Measurements from ENCODE around the gene RTP3.

The RTP3 gene

GRCh38 chr3:46469680-46470357 lies 28.0 kb upstream of the RTP3 start:
- no peak for DNase-seq (ENCODE audit: low spot score)

GRCh38 chr3:46470831-46471230 lies 26.9 kb upstream of the RTP3 start:
- DNase-seq (ENCODE audit: low spot score) = peak; percentile 41

GRCh38 chr3:46471371-46471914 lies 26.3 kb upstream of the RTP3 start:
- no peak for DNase-seq (ENCODE audit: low spot score)

GRCh38 chr3:46472736-46473135 lies 25.0 kb upstream of the RTP3 start:
- no peak for DNase-seq (ENCODE audit: low spot score)

- no peak for DNase-seq (ENCODE audit: low spot score)
These were observed 20.6 kb upstream of the RTP3 start for GRCh38 chr3:46477145-46477544.

GRCh38 chr3:46477756-46478155 lies 20.0 kb upstream of the RTP3 start:
- DNase-seq (ENCODE audit: low spot score) = no peak

- DNase-seq (ENCODE audit: low spot score) = no peak
These were observed 19.4 kb upstream of the RTP3 start for GRCh38 chr3:46478341-46478740.

GRCh38 chr3:46479021-46479420 lies 18.8 kb upstream of the RTP3 start:
- DNase-seq (ENCODE audit: low spot score) = no peak

- DNase-seq (ENCODE audit: low spot score) = no peak
These were observed 18.1 kb upstream of the RTP3 start for GRCh38 chr3:46479696-46480095.

- peak; percentile 80 for DNase-seq (ENCODE audit: low spot score)
These were observed 17.1 kb upstream of the RTP3 start for GRCh38 chr3:46480491-46481195.

- no peak for DNase-seq (ENCODE audit: low spot score)
These were observed 16.1 kb upstream of the RTP3 start for GRCh38 chr3:46481636-46482035.

- DNase-seq (ENCODE audit: low spot score) = no peak
These were observed 15.0 kb upstream of the RTP3 start for GRCh38 chr3:46482632-46483350.

- DNase-seq (ENCODE audit: low spot score) = no peak
These were observed 14.0 kb upstream of the RTP3 start for GRCh38 chr3:46483825-46484224.

GRCh38 chr3:46484388-46484787 lies 13.4 kb upstream of the RTP3 start:
- DNase-seq (ENCODE audit: low spot score) = no peak

GRCh38 chr3:46484911-46485778 lies 12.6 kb upstream of the RTP3 start:
- no peak for DNase-seq (ENCODE audit: low spot score)

- no peak for DNase-seq (ENCODE audit: low spot score)
These were observed 12.0 kb upstream of the RTP3 start for GRCh38 chr3:46485779-46486175.

GRCh38 chr3:46488735-46489361 lies 8.9 kb upstream of the RTP3 start:
- DNase-seq (ENCODE audit: low spot score) = peak; percentile 95

GRCh38 chr3:46489381-46489780 lies 8.4 kb upstream of the RTP3 start:
- DNase-seq (ENCODE audit: low spot score) = no peak

- no peak for DNase-seq (ENCODE audit: low spot score)
These were observed 7.9 kb upstream of the RTP3 start for GRCh38 chr3:46489875-46490274.

- DNase-seq (ENCODE audit: low spot score) = no peak
These were observed 7.3 kb upstream of the RTP3 start for GRCh38 chr3:46490338-46491084.

Measured in Ammon's horn (tissue), 1 donor.